Suprapubic skin (tissue), 3 donors: ENCODE results near the gene SLC17A5.

ENCODE experiments used
- EP300 ChIP-seq: sonication (generic); formaldehyde crosslinking; IDR thresholded peaks from one replicate; pipeline ENCODE4 v1.6.1; 2017; ENCODE audit warnings: antibody characterized with exemption
- POLR2A ChIP-seq, 2 donors: fragments of 450-650 bp; IDR thresholded peaks; one replicate each; pipeline ENCODE4 v1.6.1; 2017; ENCODE audit warnings: antibody characterized with exemption in 2 of 2, mild to moderate bottlenecking in 2 of 2, moderate library complexity in 2 of 2
- TF ChIP-seq, protein P1 (sequence below), 2 donors: fragments of 200-600 bp in 1 of 2; fragments of 450-650 bp in 1 of 2; sonication (generic) in 1 of 2; IDR thresholded peaks; one replicate each; pipeline ENCODE4 v1.5.1; 2016 to 2019; ENCODE audit warnings: antibody characterized with exemption in 2 of 2, mild to moderate bottlenecking in 1 of 2, moderate library complexity in 1 of 2

GRCh38 chr6:73639040-73639439, 14.8 kb downstream of the SLC17A5 start:
- TF ChIP-seq, protein P1, sequence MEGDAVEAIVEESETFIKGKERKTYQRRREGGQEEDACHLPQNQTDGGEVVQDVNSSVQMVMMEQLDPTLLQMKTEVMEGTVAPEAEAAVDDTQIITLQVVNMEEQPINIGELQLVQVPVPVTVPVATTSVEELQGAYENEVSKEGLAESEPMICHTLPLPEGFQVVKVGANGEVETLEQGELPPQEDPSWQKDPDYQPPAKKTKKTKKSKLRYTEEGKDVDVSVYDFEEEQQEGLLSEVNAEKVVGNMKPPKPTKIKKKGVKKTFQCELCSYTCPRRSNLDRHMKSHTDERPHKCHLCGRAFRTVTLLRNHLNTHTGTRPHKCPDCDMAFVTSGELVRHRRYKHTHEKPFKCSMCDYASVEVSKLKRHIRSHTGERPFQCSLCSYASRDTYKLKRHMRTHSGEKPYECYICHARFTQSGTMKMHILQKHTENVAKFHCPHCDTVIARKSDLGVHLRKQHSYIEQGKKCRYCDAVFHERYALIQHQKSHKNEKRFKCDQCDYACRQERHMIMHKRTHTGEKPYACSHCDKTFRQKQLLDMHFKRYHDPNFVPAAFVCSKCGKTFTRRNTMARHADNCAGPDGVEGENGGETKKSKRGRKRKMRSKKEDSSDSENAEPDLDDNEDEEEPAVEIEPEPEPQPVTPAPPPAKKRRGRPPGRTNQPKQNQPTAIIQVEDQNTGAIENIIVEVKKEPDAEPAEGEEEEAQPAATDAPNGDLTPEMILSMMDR (IDR thresholded peaks at IDR 0.05) = no peak
- no peak for TF ChIP-seq POLR2A (IDR thresholded peaks at IDR 0.05)
- TF ChIP-seq EP300 = no peak
